T follicular helper cell (primary cell): ENCODE data around the gene ABI3BP.

Experiments
- DNase-seq: peaks from one replicate; pipeline ENCODE4 v3.0.0-alpha.2; 2020; ENCODE audit warnings: low read depth

Gene ABI3BP

GRCh38 chr3:100984308-100984707 lies 8.9 kb downstream of the ABI3BP start:
- DNase-seq: no peak

GRCh38 chr3:100982710-100983109 lies 10.5 kb downstream of the ABI3BP start:
- DNase-seq: no peak

- no peak for DNase-seq
These were observed 11.9 kb downstream of the ABI3BP start for GRCh38 chr3:100981164-100981911.

GRCh38 chr3:100978011-100978659 lies 15.1 kb downstream of the ABI3BP start:
- no peak for DNase-seq

GRCh38 chr3:100976611-100977010 lies 16.6 kb downstream of the ABI3BP start:
- no peak for DNase-seq

GRCh38 chr3:100975714-100976113 lies 17.5 kb downstream of the ABI3BP start:
- no peak for DNase-seq

GRCh38 chr3:100973594-100973993 lies 19.6 kb downstream of the ABI3BP start:
- DNase-seq: no peak

- DNase-seq: no peak
These were observed 20.4 kb downstream of the ABI3BP start for GRCh38 chr3:100972867-100973266.

GRCh38 chr3:100972301-100972844 lies 20.8 kb downstream of the ABI3BP start:
- no peak for DNase-seq

- no peak for DNase-seq
These were observed 21.4 kb downstream of the ABI3BP start for GRCh38 chr3:100971798-100972197.

GRCh38 chr3:100970477-100970990 lies 22.7 kb downstream of the ABI3BP start:
- no peak for DNase-seq

- no peak for DNase-seq
These were observed 24.0 kb downstream of the ABI3BP start for GRCh38 chr3:100968932-100969906.

- no peak for DNase-seq
These were observed 26.4 kb downstream of the ABI3BP start for GRCh38 chr3:100966807-100967206.

- DNase-seq: no peak
These were observed 27.2 kb downstream of the ABI3BP start for GRCh38 chr3:100966049-100966491.

- DNase-seq: no peak
These were observed 30.2 kb downstream of the ABI3BP start for GRCh38 chr3:100963041-100963440.

- no peak for DNase-seq
These were observed 35.8 kb downstream of the ABI3BP start for GRCh38 chr3:100957261-100957986.

GRCh38 chr3:100956276-100956675 lies 36.9 kb downstream of the ABI3BP start:
- no peak for DNase-seq

GRCh38 chr3:100954990-100955389 lies 38.2 kb downstream of the ABI3BP start:
- no peak for DNase-seq

GRCh38 chr3:100954199-100954935 lies 38.9 kb downstream of the ABI3BP start:
- DNase-seq: no peak

- no peak for DNase-seq
These were observed 40.1 kb downstream of the ABI3BP start for GRCh38 chr3:100953103-100953502.
